ENCODE measurements around the gene ZNF521. TPM values are rescaled to one million over a fixed set of nuclear protein-coding genes. Genes with fewer than 3 reads are reported as not detected.

ZNF521 gene
- total RNA-seq, 1 donor from 2014 or later: 85.8 TPM

DNA sequence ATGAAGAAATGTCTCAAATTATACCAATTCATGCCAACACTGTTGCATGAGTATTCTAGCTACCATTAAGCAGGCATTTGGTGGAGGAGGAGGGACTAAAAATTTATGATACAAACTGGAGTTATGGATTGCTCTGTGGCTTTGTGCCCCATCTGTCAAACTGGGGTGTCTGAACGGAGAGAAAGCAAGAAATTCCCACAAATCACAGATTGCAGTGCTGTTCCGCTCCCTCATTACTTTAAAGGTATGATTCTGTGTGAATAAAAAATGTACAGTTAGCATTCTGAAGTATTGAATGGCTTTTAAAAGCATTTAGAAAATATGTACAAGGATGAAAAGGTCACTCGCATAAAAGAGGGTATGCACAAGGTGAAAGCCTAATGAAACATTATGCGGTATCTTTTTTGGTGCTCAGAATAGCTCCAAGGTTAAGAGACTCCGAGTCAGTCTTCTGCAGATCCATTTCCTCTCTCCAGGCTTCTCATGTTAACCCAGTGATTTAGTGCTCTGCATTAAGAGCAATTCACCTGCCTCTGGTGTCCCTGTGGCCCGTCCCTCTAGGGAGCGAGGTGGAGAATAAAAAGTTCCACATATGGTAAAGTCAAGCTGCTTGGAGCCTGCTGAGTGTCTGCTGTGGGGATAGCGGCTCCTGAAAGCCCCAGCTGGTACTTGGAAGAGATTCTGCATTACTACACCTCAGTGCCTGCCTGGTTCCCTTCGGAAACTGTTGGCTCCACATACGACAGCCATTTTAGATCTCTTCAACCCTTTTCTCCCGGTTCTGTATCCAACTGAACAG is 184.2 kb downstream of the ZNF521 start:
- DNase-seq: no peak

DNA sequence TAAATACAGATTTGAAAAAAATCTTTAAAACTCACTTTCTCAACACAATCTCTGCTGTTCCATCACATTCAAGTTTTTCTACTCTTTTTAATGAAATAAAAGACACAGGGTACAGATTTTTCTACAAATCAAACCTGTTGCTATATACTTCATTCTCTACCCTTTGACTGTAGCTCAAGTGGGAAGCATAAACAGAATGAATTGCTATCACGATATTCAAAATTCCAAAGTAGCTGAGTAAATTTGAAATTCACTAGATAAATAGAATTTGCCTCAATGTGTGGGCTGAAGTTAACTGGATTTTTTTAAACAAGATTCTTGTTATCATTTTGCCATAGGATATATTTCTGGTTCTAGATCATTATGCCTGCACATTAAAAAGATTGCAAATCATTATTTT is 185.9 kb downstream of the ZNF521 start:
- DNase-seq: no peak

DNA sequence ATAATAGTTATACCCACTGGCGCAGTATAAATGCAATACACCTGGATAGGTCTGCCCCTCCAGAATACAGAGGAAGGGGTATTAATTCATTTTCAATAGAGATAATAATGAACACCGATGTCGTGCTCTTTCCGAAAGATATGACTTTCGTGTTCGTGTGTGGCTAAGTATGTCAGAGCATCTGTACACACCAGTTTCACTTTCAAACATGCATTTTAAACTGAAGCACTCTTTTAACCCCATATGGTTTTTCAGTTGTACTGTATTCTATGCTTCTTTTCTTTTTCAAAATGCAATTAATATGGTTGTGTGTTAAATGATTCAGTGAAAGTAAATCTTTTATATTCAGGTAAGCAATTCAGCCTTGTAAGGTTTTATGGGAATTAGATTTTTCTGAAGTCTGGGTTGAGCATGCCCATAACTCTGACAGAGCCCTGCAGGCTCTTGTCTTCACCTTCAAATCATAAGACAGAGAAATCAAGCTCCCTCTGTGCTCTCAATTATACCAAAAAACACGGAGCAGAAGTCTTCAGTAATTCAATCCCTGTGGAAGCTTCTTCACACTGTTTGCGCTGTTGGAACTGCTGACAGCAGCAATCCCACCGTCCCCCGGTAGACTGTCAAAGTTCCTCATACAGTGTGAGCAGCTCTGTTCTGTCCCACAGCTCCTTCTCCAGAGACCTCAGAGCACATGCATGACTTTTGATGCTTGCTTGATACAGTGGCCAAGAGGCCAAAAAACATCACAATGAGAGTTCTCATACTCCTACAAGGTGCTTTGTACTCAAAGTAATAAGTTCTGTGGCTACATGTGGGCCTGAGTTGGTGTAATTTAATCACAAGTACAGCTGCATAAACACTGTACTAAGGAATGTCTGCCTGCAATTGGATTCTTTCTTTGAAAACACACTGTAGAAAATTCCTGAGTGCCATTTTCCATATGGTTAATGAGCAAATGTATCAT is 186.8 kb downstream of the ZNF521 start:
- peak; percentile 76 for DNase-seq

DNA sequence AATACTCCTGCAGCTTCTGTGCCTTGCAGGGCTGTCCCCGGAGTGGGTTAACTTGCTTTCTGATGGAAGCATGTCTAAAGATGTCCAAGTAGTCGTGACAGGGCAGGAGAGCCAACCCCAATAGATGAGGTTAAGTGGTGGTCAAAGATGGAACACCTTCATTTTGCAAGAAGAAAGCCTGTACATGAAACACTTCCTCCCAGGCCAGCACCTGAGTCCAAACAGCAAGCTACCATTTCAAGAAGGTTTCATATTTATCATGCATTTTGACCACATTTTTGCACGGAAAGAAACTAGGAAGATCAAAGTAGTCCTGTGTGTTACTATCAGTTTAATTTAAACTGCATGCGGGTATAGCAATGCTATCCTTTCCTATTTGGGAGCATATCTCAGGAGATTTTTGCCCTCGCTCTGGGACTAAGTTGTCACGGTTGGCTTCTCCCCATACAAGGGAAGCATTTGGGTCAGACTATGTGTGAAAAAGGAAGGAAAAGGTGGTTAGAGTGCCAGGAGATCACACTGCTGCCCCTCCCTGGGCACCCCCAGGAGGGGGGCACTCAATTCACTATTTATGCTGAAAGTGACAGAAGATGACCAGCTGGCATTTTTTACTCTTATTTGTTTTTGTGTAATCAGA is 187.6 kb downstream of the ZNF521 start:
- DNase-seq: no peak

DNA sequence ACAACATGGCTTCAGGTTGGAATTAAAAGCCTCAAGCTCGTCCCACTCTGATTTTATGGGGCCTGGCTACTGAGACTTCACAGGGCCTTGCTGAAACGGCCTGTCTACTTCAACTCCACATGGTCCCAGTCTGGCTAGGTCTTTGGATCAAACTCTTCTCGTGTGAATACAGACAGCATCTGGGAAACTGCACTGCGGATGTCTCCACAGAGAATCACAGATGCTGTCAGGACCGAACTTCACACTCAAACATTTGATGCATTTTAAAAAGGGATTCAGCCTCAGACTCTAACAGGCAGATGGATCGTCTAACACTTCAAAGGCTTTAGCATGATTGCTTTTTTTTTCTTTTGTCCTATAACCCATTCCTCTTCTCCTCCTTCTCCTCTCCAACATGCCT is 198.5 kb downstream of the ZNF521 start:
- no peak for DNase-seq

DNA sequence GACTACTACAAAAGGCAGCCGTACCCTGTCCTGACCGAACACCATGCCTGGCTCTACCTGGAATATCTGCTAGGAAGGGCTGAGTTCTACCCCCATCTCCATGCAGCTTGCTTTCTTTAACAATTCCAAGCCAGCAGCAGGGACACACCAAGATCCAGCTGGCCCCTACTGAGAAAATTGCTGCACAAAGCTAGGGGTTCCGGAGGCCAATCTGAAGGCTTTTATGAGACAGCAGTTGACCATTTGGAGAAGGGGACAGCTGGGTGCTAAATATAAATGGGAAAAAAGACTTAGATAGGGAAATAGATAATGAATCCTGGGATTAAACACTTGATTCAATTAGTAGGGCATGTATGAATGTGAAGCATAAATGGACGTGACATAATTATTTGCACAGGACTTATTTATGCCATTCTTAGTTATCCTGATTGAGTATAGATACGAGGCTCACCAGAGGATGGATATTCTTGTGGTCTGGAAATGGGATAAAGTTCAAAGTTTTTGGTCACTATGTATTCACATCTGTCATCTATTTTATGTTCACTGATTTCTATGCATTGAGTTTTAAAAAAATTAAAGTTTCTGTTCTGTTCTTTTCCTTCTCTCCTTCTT is 204.0 kb downstream of the ZNF521 start:
- DNase-seq: no peak

DNA sequence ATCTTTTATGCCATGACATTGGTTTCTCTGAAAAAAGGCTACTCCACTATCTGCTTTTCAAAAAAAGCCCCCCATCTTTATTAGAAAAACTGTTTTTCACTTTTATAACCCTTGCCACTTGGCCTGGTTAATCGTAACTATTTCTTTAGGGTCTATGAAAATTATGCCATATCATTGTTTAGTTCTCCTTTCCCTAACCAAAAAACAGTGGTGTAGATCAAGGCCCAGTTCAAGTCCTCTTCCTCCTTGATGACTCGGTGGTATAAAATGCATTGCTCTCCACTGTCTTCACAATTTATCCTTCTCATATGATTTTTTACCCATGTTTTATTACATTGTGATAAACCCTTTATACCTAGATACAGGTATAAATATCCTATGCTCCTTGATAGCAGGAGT is 205.5 kb downstream of the ZNF521 start:
- no peak for DNase-seq

DNA sequence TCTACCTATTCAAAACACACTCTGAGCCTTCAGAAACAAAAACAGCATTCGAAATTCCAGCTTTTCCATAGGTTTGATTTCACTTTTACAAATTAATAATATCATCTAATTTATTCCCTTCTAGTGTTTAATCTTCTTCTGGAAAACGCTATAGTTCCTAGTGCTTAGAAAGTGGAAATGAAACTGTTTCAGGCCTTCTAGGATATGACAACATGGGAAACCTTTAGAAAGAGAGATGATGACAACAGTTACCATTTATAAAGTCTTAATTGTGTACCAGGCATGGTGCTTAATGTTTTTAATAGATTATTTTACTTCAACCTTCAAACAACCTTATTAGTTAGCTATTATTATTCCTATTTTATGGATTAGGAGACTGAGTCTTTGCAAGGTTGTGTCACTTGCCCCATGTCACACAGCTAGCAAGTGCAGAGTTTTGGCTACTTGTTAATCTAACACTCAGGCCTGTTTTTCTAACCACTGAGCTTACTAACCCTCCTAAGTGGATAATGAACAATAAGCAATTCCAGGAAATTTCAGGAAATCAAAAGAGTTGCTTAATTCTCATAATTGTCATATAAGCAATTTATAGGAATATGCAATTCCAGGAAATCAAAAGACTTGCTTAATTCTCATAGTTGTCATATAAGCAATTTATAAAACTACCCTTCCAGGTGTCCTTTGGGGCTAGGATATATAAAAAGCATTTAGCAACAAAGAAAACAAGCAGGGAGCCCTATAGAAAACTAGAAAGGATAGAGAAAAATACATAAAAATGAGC is 206.0 kb downstream of the ZNF521 start:
- DNase-seq: no peak

DNA sequence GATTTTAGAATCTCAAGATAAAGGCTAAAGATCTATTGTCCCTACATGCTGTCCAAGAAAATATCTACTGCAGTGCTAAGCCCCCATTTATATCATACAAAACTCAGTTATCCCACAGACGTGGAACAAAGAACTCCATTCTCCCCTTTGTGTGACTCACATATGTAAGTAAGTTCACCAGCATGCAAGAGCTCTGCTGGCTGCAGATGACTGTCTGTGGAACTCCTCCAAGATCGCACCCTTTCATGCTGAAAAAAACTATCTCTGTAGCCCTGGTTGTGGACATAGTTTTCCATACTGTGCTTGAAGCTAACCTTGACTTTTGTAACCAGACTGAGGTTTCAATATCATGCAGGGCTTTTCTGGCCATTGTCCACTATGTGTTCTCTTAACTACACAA is 207.1 kb downstream of the ZNF521 start:
- DNase-seq: peak; percentile 40

DNA sequence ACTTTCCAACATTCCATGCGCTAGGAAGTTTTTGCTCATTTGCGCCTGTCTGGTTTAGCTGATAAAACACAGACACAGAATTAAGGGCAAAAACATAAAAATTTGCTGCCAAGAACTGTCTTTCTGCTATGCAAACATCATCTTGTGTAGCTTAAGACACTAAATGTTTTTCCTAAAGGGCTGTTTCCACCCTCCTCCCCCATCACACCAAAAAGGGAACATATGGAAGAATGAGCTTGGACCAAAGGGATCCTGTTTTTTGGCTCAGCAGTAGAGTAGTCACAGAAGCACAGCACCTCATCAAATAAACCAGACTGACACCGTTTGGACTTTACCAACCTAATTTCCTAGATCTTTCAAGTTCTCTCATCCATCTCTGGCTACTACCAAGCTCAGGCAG is 210.1 kb downstream of the ZNF521 start:
- peak; percentile 83 for DNase-seq

DNA sequence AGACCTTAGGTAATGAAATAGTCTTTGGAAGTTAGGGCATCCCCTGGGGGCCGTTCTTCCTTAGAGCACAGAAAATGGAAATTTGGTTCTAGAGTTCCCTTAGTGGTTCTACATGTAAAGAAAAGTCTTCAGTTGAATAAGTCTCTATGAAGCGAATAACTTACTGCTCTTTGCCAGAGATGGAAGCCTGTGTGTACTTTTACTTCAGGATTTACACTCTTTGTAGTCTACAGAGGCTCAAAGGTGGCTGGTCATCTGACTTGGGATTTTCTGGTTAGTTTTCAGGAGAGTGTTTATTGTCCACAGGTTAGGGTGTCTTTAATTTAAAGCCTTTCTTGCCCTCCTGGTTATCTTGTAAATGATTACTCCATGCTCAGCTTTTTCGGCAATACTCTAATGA is 210.6 kb downstream of the ZNF521 start:
- peak; percentile 55 for DNase-seq

DNA sequence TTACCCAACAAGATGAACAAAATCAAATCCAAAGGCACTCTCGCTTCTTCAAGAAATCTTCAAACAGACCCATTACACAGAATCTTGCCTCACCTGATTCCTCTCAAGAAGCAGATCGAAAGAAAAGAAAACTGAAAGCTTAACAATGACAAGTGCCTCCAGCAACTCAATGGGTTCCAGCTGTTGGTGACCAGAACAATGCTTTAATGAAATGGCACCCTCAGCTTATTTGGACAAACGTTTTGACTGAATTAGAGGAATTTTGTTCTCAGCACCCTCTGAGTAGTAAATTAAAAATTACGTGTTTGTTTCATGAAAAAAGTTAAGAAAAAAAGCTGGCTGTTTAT is 211.0 kb downstream of the ZNF521 start:
- no peak for DNase-seq

DNA sequence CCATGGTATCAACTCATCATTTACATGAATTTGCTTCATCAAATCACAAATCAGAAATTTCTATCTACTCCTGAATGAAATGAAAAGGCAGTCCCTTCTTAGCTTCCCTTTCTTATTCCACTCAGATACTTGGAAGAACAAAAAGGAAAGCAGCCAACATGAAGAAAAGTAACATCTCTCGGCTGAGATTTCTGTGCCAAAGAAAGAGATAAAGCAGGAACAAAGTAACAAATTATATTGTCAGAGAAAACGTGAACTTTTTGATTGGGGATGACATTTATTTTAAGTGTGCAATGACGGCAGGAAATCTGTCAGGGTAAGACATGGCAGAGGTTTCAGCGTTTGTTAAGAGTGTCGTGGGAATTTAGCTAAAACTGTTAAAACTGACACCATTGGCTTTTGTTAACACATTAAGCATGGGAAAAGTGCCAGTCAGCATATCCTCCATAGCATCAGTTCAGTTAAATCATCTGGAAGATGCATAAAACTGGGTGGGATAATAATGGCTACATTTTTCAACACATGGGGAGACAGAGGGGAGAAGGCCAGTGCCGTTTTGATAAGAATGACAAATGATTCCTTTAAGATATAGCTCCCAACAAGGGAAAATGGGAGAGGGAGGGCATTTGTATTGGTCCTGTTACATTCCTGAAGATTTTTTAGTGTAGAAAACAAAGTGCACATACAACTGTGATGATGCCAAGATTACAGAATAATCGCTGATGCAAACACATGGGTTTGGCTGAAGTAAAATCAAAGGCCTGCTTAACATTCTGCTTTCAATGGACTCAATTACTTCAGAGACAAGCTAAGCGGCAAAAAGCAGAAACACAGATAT is 211.6 kb downstream of the ZNF521 start:
- peak; percentile 73 for DNase-seq

DNA sequence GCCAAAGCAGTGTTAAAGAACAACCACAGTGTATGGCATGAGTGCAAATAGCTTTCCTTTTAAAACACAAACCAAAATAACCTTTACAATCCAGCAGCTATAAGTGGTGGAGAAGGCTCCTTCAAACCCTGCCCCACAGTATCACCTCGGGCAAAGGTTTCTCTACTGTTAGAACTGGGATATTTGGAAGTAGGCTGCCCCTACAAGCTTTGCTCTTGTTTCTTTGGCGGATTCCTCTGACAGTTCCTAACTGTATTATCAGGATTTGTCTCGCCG is 214.8 kb downstream of the ZNF521 start:
- DNase-seq: no peak

DNA sequence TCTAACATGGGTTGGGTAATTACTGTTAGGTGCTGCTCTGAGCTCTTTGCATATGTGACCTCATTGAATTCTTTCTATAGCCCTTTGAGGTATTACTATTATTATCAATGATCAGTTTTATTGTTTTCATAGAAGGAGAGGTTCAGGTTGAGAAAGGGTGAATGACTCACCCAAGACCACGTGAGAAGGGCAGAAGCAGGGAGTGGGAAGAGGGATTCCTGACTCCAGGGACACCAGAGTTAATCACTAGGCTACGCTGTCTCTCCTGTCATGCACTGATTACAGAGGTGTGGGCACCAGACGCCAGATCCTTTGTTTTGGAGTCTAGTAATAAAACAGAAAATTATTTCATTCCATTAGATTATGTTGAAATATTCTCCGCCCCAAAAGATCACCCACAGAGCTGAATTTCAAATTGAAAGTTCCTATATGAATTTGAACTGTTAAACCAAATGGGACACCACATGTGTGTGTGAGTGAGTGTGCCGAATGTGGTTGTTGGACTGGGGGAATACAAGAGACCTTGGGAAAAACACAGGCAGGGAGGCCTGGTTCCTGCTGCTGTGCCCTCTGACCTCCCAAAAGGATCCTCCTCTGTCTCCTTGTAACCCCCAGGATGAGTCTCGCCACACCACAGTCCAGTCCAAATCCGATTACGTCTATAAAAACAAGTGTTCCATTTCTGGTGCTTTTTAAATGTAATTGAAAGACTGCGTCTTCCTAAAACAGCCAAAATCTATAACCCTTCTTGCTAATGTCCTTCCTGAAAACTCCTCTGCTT is 215.4 kb downstream of the ZNF521 start:
- DNase-seq: peak; percentile 33

DNA sequence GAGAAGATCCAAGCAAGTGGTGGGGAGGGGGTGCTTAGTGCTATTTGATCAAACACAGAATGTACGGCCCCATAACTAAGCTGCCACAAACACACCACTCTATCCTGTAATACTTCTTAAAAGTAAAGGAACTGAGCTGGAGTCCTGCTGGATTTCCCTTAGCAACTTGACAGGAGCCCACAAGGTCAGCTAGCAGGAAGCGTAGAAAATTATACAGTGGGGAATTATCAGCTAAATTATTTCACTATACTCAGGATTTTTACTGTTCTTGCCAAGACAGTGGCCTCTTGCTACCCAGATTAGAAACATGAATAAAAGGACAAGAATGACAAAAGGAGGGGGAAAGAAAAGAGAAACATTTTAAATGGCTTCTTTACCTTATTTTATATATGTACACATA is 217.1 kb downstream of the ZNF521 start:
- no peak for DNase-seq

DNA sequence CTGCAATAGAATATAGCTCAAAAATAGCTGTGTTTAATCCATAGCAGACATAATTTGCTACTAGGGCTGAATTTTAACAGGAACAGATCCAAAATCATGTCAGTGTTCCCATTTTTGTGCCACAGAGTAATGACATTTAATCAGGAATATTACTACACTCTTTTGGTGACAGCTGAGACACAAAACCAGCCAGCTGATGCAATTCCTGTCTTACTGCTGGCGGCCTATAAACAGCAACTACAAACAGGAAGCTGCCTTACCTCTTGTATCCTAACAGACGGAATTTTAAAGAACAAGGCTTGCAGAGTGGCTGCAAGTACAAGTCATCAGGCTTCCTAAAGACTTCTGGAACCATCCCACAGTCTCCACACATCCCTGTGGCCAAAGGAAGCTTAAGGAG is 218.1 kb downstream of the ZNF521 start:
- peak; percentile 32 for DNase-seq

DNA sequence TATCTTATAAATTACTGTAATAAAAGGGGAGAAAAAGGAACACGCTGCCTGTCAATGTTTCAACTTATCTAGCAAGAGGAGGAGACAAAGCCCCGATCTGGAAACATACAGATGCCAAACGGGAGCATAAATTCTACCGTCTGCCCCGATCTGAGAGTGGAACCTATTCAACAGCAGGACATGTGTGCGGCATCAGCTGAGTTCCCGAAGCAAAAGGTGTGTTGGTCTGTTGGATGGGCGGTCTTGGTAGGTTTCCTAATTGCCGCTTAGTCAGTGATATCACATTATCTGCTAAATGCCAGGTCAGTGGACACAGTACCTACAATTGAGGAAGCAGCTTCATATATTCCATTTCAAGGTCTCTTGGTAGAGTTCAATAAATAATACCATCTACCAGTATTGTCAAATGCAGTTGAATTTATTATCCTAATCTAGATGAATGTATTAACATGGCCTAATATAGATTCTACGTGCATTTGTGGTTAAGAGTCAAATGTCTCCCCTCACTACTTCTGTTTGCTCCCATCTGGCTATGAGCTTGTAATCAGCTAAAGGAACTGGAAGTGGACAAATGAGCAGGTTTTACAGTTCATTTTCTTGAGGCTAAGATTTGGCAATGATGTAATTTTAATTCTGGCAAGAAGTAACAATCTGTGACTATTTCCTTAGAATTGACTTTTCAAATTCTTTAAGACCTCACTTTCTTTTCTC is 219.0 kb downstream of the ZNF521 start:
- no peak for DNase-seq

DNA sequence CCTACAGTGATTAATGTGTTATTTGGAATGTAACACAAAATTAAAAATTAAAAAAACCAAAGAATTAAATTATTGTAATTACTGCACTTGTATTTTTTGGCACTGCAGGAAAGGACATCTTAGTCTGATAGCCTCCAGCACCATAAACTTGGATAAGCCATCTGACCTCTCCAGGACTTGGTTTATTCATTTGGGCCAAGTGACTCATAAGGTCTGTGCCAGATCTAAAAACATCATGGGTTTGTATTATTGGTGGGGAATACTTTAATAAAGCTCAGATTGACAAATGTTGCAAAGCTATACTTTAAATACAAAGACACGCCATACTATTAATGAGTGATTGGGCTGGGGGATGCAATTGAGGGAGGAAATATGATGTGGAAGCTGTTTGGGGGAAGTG is 225.2 kb downstream of the ZNF521 start:
- DNase-seq: no peak

DNA sequence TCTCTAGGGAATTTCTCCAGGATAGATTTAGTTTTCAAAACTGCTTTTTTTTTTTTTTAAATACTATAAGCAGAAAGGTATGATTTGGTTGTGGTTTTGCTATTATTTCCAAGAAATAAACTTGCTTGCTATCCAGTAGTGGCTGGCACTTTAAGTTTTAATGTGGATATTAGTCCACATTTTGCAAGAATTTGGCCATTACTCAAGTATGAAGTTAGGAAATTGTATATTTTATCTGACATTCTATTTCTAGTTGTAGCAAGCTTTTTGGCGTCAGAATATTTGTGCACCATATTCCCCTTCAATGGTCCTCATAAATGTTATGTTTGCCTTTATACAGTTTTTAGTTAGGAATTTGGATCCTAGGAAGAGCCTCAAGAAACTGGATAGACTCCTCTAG is 226.3 kb downstream of the ZNF521 start:
- DNase-seq: no peak

Data from tongue (tissue), 2 donors.